Measurements from ENCODE around the gene ERAL1.
"Not testable (repeated sequence)": the region's sequence is repeated elsewhere in the genome, so short reads cannot be mapped to it uniquely, and the experiment has no call there.

ERAL1 gene

GRCh38 chr17:28853295-28853694 lies 1.5 kb upstream of the ERAL1 start:
- no peak for DNase-seq (ENCODE audit: low read depth, low spot score)

DNA sequence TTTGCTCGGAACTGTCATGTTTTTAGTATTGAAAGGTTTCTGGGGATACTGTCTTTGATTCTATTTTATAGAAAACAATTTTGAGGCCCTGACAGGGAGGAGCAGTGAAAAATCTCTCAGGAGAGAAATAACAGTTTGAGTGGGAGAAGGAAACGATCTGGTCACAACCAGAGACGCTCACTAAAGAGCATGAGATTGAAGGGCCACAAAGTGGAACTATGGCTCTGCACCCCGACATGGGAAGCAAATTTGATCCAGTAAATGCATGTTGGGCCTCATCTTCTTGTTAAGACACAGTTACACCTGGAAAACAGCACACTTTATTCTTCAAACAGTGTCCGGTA lies 492 bp downstream of the ERAL1 start:
- DNase-seq (ENCODE audit: low read depth, low spot score) = no peak

GRCh38 chr17:28856028-28856574 lies 1.3 kb downstream of the ERAL1 start:
- DNase-seq (ENCODE audit: low read depth, low spot score) = no peak

DNA sequence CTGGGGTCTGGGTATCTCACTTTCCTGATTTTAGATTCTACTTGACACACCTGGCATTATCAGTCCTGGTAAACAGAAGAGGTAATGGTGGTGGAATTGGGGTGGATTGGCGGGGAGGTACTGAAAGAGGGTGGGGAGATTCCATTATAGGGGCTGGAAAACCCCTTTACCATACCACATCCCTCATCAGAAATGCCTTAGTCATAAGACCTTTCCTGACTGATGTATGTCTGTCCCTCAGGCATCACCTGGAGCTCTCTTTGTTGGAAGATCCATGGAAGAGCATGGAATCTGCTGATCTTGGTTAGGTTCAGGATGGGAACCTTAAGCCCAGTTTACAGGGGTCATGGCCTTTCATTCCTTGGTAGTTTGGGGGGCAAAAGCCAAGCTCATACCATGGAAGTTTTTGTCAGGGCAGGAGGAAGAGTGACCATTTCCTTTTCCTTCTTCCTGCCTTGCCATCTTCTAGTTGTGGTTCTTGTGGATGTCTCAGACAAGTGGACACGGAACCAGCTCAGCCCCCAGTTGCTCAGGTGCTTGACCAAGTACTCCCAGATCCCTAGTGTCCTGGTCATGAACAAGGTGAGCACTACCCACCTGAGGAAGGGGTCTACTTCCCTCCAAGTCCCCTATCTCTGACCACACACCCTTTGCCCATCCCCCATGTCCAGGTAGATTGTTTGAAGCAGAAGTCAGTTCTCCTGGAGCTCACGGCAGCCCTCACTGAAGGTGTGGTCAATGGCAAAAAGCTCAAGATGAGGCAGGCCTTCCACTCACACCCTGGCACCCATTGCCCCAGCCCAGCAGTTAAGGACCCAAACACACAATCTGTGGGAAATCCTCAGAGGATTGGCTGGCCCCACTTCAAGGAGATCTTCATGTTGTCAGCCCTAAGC lies 3.3 kb downstream of the ERAL1 start:
- DNase-seq (ENCODE audit: low read depth, low spot score) = no peak

DNA sequence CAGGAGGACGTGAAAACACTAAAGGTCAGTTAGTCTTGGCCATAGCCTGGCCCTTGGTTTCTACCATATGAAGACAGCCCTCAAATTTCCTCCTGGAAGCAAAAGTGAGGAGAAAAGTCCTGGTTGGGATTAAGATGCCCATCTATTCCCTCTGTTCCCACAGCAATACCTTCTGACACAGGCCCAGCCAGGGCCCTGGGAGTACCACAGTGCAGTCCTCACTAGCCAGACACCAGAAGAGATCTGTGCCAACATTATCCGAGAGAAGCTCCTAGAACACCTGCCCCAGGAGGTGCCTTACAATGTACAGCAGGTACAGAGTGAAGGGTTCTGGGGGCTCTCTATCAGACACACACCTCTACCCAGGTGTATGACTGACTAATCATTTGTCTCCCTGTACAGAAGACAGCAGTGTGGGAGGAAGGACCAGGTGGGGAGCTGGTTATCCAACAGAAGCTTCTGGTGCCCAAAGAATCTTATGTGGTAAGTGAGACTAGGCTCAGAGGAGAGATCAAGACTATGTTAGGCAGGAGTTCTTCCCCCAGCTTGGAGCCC lies 4.1 kb downstream of the ERAL1 start:
- no peak for DNase-seq (ENCODE audit: low read depth, low spot score)

- DNase-seq (ENCODE audit: low read depth, low spot score) = no peak
Measured at GRCh38 chr17:28860363-28860808, 5.6 kb downstream of the ERAL1 start.

GRCh38 chr17:28861393-28862203 lies 6.8 kb downstream of the ERAL1 start:
- peak; percentile 24 for DNase-seq (ENCODE audit: low read depth, low spot score)

GRCh38 chr17:28862561-28862960 lies 7.7 kb downstream of the ERAL1 start:
- DNase-seq (ENCODE audit: low read depth, low spot score) = no peak

DNA sequence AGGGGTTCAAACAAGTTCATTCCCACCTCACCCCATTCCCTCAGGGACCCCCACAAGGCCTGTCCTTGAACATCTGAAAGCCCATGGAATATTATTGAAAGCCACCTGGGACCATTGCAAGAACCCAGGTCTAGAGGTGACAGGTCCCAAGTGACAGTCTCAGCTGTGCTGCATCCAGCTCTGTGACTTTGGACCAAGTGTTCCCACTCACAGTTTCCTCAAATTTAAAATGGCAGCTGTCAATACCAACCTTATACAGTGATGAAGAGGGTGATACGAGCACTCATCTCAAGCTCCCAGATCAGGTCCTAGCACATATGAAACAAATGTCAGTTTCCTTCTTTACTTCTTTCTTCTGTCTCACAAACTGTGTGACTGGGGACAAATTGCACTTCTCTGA lies 9.1 kb downstream of the ERAL1 start:
- no peak for DNase-seq (ENCODE audit: low read depth, low spot score)

DNA sequence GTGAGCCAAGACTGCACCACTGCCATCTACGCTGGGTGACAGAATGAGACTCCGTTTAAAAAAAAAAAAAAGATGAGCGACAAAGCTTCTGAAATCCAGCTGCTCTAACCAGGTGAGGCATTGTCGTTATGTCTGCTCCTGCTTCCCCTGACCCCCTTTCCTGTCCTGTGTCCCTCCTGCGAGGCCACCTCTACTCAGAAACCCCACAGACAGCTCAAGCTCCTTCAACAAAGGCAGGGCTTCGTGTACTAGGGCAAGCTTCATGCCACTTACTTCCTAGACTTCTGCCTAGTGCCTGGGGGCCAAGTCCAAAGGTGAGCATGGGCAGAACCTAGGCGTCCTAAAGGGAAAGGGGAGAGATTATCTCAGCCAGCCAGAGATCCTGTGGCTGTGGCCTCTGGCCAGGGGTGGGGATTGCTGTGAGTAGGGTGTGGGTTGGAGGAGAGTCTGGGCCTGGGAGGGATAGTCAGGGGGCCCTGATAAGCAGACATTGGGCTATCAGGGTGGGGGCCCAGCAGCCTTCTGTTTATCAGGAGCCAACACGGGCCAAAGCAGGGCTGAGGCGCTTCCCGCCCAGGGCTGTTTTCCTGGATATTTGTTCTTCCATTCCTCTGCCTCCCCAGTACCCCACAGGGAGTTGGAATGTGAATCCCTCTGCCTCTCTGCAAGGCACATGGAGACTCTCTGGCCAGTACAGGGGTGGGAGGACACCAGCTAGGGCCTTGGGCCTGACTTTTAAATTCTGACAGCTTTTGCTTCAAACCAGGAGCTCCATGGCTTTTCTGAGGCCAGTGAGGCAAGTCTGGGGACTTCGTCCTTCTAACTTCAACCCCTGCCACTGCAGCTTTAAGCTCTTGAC lies 10.4 kb downstream of the ERAL1 start:
- peak; percentile 51 for DNase-seq (ENCODE audit: low read depth, low spot score)

DNA sequence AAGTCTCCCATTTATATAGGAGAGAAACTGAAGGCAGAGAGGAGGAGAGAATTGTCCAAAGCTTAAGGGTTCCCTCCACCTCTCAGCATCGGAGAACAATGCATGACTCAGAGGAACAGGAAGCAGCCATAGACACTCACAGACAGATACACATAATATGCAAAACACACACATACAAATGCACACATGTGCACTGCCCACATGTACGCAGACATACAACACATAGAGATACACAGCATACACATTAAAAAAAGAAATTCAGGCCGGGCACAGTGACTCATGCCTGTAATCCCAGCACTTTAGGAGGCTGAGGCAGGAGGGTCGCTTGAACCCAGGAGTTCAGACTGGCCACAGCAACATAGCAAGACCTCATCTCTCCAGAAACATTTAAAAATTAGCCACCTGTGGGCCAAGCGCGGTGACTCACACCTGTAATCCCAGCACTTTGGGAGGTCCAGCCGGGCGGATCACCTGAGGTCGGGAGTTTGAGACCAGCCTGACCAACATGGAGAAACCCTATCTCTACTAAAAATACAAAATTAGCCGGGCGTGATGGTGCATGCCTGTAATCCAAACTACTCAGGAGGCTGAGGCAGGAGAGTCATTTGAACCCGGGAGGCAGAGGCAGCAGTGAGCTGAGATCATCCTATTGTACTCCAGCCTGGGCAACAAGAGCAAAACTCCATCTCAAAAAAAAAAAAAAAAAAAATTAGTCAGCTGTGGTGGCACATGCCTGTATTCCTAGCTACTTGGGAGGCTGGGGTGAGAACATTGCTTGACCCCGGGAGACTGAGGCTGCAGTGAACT lies 11.3 kb downstream of the ERAL1 start:
- no peak for DNase-seq (ENCODE audit: low read depth, low spot score)

DNA sequence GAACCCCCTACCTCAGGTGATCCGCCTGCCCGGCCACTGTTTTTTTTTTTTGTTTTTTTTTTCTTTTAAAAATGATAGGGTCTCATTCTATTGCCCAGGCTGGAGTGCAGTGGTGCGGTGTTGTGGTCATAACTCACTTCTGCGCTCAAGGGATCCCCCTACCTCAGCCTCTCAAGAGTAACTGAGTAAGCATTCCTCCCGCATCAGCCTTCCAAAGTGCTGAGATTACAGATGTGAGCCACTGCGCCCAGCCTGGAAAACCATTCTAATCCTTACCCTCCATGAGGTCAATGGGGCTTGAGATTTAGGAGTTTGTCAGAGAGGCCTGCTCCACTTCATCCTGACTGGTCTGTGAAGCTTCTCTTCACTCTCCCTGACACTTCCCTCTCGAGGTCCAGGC lies 12.5 kb downstream of the ERAL1 start:
- no peak for DNase-seq (ENCODE audit: low read depth, low spot score)

GRCh38 chr17:28871056-28871579 lies 16.3 kb downstream of the ERAL1 start:
- DNase-seq (ENCODE audit: low read depth, low spot score) = peak; percentile 28

GRCh38 chr17:28873839-28874238 lies 19.0 kb downstream of the ERAL1 start:
- DNase-seq (ENCODE audit: low read depth, low spot score) = no peak

GRCh38 chr17:28874750-28875149 lies 19.9 kb downstream of the ERAL1 start:
- no peak for DNase-seq (ENCODE audit: low read depth, low spot score)

DNA sequence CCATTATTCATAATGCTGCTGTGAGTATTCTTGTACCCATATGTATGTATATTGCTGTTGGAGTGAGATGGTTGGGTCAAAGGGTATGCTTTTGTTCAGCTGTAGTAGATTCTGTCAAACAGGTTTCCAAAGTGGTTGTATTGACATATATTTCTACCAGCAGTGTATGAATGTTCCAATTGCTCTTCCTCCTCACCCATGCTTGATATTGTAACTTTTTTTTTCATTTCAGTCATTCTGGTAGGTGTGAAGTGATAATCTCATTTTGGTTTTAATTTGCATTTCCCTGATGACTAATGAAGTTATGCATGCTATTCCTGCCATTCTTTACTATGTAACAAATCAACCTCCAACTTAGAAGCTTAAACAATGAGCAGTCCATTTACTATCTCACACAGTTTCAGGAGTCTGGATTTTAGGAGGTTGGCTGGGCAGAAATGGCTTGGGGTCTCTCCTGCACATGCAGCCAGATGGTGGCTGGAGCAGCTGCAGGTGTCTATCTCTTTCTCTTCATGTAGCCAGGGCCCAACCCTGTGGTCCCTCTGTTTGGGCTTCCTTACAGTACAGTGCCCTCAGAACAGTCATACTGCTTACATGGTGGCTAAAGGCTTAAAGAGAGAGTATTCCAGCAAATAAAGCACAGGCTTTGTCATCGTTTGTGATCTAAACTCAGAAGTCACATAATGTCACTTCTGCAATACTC lies 21.2 kb downstream of the ERAL1 start:
- no peak for DNase-seq (ENCODE audit: low read depth, low spot score)

DNA sequence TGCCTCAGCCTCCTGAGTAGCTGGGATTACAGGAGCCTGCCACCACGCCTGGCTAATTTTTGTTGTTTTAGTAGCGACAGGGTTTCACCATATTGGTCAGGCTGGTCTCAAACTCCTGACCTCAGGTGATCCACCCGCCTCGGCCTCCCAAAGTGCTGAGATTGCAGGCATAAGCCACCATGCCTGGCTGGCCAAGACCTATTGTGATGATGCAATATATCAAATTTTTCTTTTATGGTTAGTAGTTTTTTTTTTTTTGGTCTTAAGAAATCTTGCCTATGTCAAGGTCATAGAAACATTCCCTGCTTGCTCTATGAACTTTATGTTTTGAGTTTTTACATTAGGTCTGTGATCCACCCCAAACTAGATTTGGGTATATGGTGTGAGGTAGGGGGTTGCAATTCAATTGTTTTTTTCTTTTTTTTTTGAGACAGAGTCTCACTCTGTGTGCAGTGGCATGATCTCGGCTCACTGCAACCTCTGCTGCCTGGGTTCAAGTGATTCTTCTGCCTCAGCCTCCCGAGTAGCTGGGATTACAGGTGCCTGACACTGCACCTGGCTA lies 22.4 kb downstream of the ERAL1 start:
- not testable (repeated sequence) for DNase-seq (ENCODE audit: low read depth, low spot score)

- DNase-seq (ENCODE audit: low read depth, low spot score) = no peak
Measured at GRCh38 chr17:28878158-28878910, 23.5 kb downstream of the ERAL1 start.
